ENCODE data around the gene LAMTOR2.

DNA sequence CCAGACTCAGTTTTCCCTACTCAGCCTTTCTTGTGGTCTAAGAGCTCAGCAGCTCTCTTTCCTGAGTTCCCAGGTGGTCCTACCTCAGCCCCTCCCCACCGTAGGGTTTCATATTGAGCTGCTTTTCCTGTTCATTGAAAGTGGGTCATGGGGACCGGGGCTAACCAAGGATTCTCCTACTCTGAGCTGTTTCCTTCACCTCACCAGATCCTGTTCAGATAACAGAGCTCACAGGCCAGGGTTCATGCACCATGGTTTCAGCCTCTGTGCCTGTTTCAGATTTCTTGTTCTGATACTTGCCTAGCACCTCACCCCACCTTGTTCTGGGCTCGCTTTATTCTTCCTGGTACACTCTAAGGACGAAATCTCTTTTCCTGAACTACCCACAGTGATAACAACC, 9.5 kb upstream of the LAMTOR2 start:
- TF ChIP-seq POLR2AphosphoS5 (IDR thresholded peaks at IDR 0.05; ENCODE audit: low read depth, low read length) (no peak), SIN3A (IDR thresholded peaks at IDR 0.05; ENCODE audit: borderline replicate concordance, insufficient read depth, low read length) (no peak)

Measured in PFSK-1 (cell line).